HEK293 (cell line): ENCODE data around the gene SPIB.

Source experiments
- EGR2 ChIP-seq: fragments of 450-650 bp; formaldehyde crosslinking; IDR thresholded peaks from 2 replicates; pipeline ENCODE4 v1.5.1; 2016; ENCODE audit warnings: low read depth, missing biosample characterization, missing genetic modification characterization
- HIC1 ChIP-seq: fragments of 450-650 bp; formaldehyde crosslinking; IDR thresholded peaks from 2 replicates; pipeline ENCODE4 v1.5.1; 2016; ENCODE audit warnings: missing biosample characterization, missing genetic modification characterization
- HOXC10 ChIP-seq: sonication (generic); formaldehyde crosslinking; IDR thresholded peaks from 2 replicates; pipeline ENCODE4 v1.8.1; 2023; ENCODE audit warnings: mild to moderate bottlenecking, missing genetic modification reagents
- KLF16 ChIP-seq: fragments of 450-650 bp; formaldehyde crosslinking; IDR thresholded peaks from 2 replicates; pipeline ENCODE4 v1.5.1; 2017; ENCODE audit warnings: missing biosample characterization, missing genetic modification characterization
- REST ChIP-seq: fragments of 450-650 bp; formaldehyde crosslinking; IDR thresholded peaks from 2 replicates; pipeline ENCODE4 v1.5.1; 2016; ENCODE audit warnings: missing biosample characterization, missing genetic modification characterization
- TSHZ1 ChIP-seq: fragments of 450-650 bp; formaldehyde crosslinking; IDR thresholded peaks from 2 replicates; pipeline ENCODE4 v1.5.1; 2016; ENCODE audit warnings: missing biosample characterization, missing genetic modification characterization, borderline replicate concordance
- ZBTB11 ChIP-seq: fragments of 450-650 bp; formaldehyde crosslinking; conservative IDR thresholded peaks from 2 replicates; pipeline ENCODE4 v1.5.1; 2016; ENCODE audit warnings: low read depth, missing biosample characterization, missing genetic modification characterization
- ZBTB17 ChIP-seq: fragments of 450-650 bp; formaldehyde crosslinking; IDR thresholded peaks from 2 replicates; pipeline ENCODE4 v1.5.1; 2016; ENCODE audit warnings: missing biosample characterization, missing genetic modification characterization
- ZBTB20 ChIP-seq: fragments of 450-650 bp; formaldehyde crosslinking; IDR thresholded peaks from 2 replicates; pipeline ENCODE4 v1.5.1; 2016; ENCODE audit warnings: missing biosample characterization, missing genetic modification characterization
- ZFP41 ChIP-seq: fragments of 450-650 bp; formaldehyde crosslinking; IDR thresholded peaks from 2 replicates; pipeline ENCODE4 v1.5.1; 2016; ENCODE audit warnings: missing biosample characterization, missing genetic modification characterization, borderline replicate concordance
- ZNF354C ChIP-seq: fragments of 450-650 bp; formaldehyde crosslinking; IDR thresholded peaks from 2 replicates; pipeline ENCODE4 v1.5.1; 2016; ENCODE audit warnings: missing biosample characterization, missing genetic modification characterization, low read depth, borderline replicate concordance
- ZNF394 ChIP-seq: fragments of 450-650 bp; formaldehyde crosslinking; IDR thresholded peaks from 2 replicates; pipeline ENCODE4 v1.5.1; 2016; ENCODE audit warnings: missing biosample characterization, missing genetic modification characterization, mild to moderate bottlenecking, moderate library complexity, borderline replicate concordance
- ZNF488 ChIP-seq: fragments of 450-650 bp; formaldehyde crosslinking; IDR thresholded peaks from 2 replicates; pipeline ENCODE4 v1.5.1; 2016; ENCODE audit warnings: missing biosample characterization, missing genetic modification characterization
- ZNF530 ChIP-seq: fragments of 450-650 bp; formaldehyde crosslinking; IDR thresholded peaks from 2 replicates; pipeline ENCODE4 v1.5.1; 2016; ENCODE audit warnings: low read depth, missing biosample characterization, missing genetic modification characterization
- ZNF560 ChIP-seq: fragments of 450-650 bp; formaldehyde crosslinking; IDR thresholded peaks from 2 replicates; pipeline ENCODE4 v1.5.1; 2017; ENCODE audit warnings: missing biosample characterization, missing genetic modification characterization, borderline replicate concordance
- ZNF580 ChIP-seq: fragments of 450-650 bp; formaldehyde crosslinking; IDR thresholded peaks from 2 replicates; pipeline ENCODE4 v1.5.1; 2016; ENCODE audit warnings: missing biosample characterization, missing genetic modification characterization
- ZNF704 ChIP-seq: fragments of 450-650 bp; formaldehyde crosslinking; IDR thresholded peaks from 2 replicates; pipeline ENCODE4 v1.5.1; 2016; ENCODE audit warnings: missing biosample characterization, missing genetic modification characterization
- ZNF747 ChIP-seq: fragments of 450-650 bp; formaldehyde crosslinking; IDR thresholded peaks from 2 replicates; pipeline ENCODE4 v1.5.1; 2016; ENCODE audit warnings: missing biosample characterization, missing genetic modification characterization
- ZNF76 ChIP-seq: fragments of 450-650 bp; formaldehyde crosslinking; IDR thresholded peaks from 2 replicates; pipeline ENCODE4; 2016; ENCODE audit warnings: low read depth, missing biosample characterization, missing genetic modification characterization, borderline replicate concordance
- ZNF785 ChIP-seq: fragments of 450-650 bp; formaldehyde crosslinking; IDR thresholded peaks from 2 replicates; pipeline ENCODE4 v1.5.1; 2016; ENCODE audit warnings: missing biosample characterization, missing genetic modification characterization
- ZSCAN16 ChIP-seq: fragments of 450-650 bp; formaldehyde crosslinking; IDR thresholded peaks from 2 replicates; pipeline ENCODE4 v1.5.1; 2016; ENCODE audit warnings: missing biosample characterization, missing genetic modification characterization

Gene SPIB

GRCh38 chr19:50376166-50377050 lies 42.3 kb upstream of the SPIB start, which contains the start of gene NR1H2 (continued):
- peak; percentile 32; the same call in 1 of the 2 replicates for TF ChIP-seq REST
- TF ChIP-seq ZNF394 (tag by site-specific recombination), result peak; percentile 64; the same call in 1 of the 2 replicates
- TF ChIP-seq ZNF488 (tag by site-specific recombination), result no peak
- peak; percentile 54; the same call in 1 of the 2 replicates for TF ChIP-seq ZBTB20
- peak; percentile 99 for TF ChIP-seq ZBTB11 (tag by site-specific recombination)
- TF ChIP-seq EGR2, result no peak
- peak; percentile 92 for TF ChIP-seq KLF16 (tag by site-specific recombination)
- TF ChIP-seq ZFP41 (tag by site-specific recombination), result no peak
- no peak for TF ChIP-seq ZNF560 (tag by site-specific recombination)
- no peak for TF ChIP-seq ZSCAN16 (tag by site-specific recombination)
- peak; percentile 99 for TF ChIP-seq ZNF580 (tag by site-specific recombination)
- no peak for TF ChIP-seq ZNF704 (tag by site-specific recombination)
- no peak for TF ChIP-seq ZNF747 (tag by site-specific recombination)
- TF ChIP-seq TSHZ1 (tag by site-specific recombination), result no peak
- TF ChIP-seq HIC1, result no peak
- no peak for TF ChIP-seq ZNF354C (tag by site-specific recombination)
- peak; percentile 75 for TF ChIP-seq ZNF785 (tag by site-specific recombination)
- no peak for TF ChIP-seq ZNF530 (tag by site-specific recombination)
- TF ChIP-seq ZNF76, result peak; percentile 43; the same call in 1 of the 2 replicates
- peak; percentile 86 for TF ChIP-seq ZBTB17 (tag by site-specific recombination)
- TF ChIP-seq HOXC10, result no peak
